Progenitor cell of endocrine pancreas (in vitro differentiated cells): ENCODE data around the gene SPSB4. TPM values are rescaled to one million over a fixed set of nuclear protein-coding genes. Genes with fewer than 3 reads are reported as not detected.

Source experiments
- DNase-seq: peaks from one replicate; pipeline ENCODE4 v3.0.0; 2021; ENCODE audit warnings: low spot score; ENCODE audit not compliant: unreplicated experiment
- H3K27ac Mint-ChIP-seq: 2 replicates; pipeline ENCODE4 v1.8.0; 2021; ENCODE audit warnings: mild to moderate bottlenecking, moderate library complexity, mixed read lengths
- H3K27me3 Mint-ChIP-seq: 2 replicates; pipeline ENCODE4 v1.8.0; 2021; ENCODE audit warnings: mixed read lengths
- H3K36me3 Mint-ChIP-seq: 2 replicates; pipeline ENCODE4 v1.8.0; 2022; ENCODE audit warnings: mixed read lengths; ENCODE audit not compliant: insufficient read depth
- H3K4me1 Mint-ChIP-seq: 2 replicates; pipeline ENCODE4 v1.8.0; 2021; ENCODE audit warnings: low read depth, mixed read lengths
- H3K4me3 Mint-ChIP-seq: 2 replicates; pipeline ENCODE4 v1.8.0; 2021; ENCODE audit warnings: low read depth, mild to moderate bottlenecking, moderate library complexity, mixed read lengths
- H3K9me3 Mint-ChIP-seq: 2 replicates; pipeline ENCODE4 v1.8.0; 2021; ENCODE audit warnings: low read depth, mixed read lengths
- CTCF ChIP-seq: fragments of 200-600 bp; sonication (generic); IDR thresholded peaks from one replicate; pipeline ENCODE4 v1.5.0; 2021; ENCODE audit warnings: antibody characterized with exemption, mild to moderate bottlenecking; ENCODE audit not compliant: unreplicated experiment
- total RNA-seq: library from RNA; stranded (reverse); gene quantifications from 2 replicates; pipeline ENCODE4 v1.2.1, GENCODE V29; 2021

SPSB4 gene
- total RNA-seq, 1 donor from 2014 or later = 9.5 TPM

DNA sequence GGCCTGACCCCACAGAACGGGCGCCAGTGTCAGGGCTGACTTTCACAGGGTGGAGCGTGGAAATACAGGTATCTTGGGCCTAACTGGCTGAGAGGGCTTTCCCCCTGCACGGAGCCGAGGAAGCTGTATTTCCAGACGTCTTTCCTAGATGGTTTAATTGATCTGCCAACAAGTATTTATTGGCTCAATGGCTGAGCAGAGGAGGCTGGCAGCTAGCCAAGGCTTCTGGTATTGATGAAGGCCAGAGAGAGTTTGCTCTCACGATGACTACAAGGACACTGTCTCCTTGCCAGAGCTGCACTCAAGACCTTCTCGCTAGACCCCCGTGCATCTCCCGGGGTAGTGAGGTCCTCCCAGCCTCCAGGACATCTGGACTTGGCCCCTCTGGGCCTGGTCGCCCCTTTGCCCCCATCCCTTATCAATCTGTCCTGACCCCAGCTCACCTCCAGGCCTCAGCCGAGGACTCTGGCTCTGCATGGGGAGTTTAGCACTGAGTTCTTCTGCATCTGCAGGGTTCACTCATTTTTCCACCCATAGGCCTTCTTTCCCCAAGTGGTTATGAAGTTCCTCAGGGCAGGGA is 20.6 kb downstream of the SPSB4 start:
- peaks cover 3% of the 10 kb centered on the region for H3K27me3 Mint-ChIP-seq
- peaks cover 13% of the 10 kb centered on the region for H3K4me1 Mint-ChIP-seq
- no peaks in the 10 kb centered on the region for H3K9me3 Mint-ChIP-seq
- peak overlapping the region; percentile 13 for H3K27ac Mint-ChIP-seq
- no peak overlapping the region for H3K4me3 Mint-ChIP-seq
- peaks cover 2% of the 10 kb centered on the region for H3K36me3 Mint-ChIP-seq
- no peak for TF ChIP-seq CTCF
- DNase-seq = no peak

GRCh38 chr3:141072950-141073349 is 21.8 kb downstream of the SPSB4 start:
- Mint-ChIP-seq H3K36me3 (no peaks in the 10 kb centered on the region), H3K27ac (no peak overlapping the region), H3K9me3 (no peaks in the 10 kb centered on the region), H3K27me3 (peaks cover 3% of the 10 kb centered on the region), H3K4me3 (no peak overlapping the region), H3K4me1 (peaks cover 23% of the 10 kb centered on the region)
- no peak for DNase-seq
- TF ChIP-seq CTCF = no peak

DNA sequence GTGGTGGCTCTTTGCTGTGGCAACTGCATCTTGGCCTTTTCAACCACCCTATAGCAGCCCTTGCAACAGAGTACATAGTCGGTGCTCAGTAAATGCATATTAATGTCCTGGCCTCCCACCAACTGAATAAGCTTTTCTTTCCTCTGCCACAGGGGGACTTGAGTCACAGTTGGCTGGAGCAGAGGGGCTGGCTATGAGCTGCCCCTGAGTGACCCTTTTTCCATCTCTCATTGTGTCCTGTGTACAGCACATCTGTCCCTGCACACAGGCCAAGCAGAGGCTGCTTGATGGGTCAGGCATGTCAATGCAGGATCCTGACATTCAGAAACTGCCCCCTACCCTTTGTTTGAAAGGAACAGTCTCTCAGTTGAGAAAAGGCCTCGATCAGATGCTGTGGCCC is 22.4 kb downstream of the SPSB4 start:
- H3K27ac Mint-ChIP-seq = no peak overlapping the region
- no peak for TF ChIP-seq CTCF
- DNase-seq = no peak
- no peak overlapping the region for H3K4me3 Mint-ChIP-seq
- H3K4me1 Mint-ChIP-seq = peaks cover 28% of the 10 kb centered on the region
- no peaks in the 10 kb centered on the region for H3K36me3 Mint-ChIP-seq
- peaks cover 3% of the 10 kb centered on the region for H3K27me3 Mint-ChIP-seq
- H3K9me3 Mint-ChIP-seq = no peaks in the 10 kb centered on the region

DNA sequence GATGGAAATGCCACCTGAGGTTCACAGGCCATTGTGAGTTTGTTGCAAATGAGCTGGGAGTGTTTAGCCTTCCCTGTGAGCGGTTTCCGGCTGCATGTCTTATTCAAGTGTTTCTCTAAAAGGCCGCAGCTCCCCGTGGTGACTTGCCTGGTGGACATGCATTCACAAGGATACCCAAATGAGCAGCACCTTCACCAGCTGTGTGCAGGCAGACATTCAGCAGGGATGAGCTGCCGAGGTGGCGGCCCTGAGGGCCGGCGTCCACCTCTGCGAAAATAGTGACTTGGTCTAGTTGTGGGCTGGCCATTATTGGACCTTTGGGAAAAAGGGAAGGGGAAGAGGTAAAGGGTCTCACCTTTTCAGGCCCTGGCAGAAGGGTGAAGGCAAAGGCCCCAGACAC is 23.4 kb downstream of the SPSB4 start:
- Mint-ChIP-seq H3K36me3 (no peaks in the 10 kb centered on the region), H3K4me3 (no peak overlapping the region), H3K27ac (no peak overlapping the region), H3K9me3 (no peaks in the 10 kb centered on the region), H3K27me3 (peaks cover 3% of the 10 kb centered on the region), H3K4me1 (peaks cover 30% of the 10 kb centered on the region)
- no peak for DNase-seq
- TF ChIP-seq CTCF = no peak

- no peaks in the 10 kb centered on the region for H3K9me3 Mint-ChIP-seq
Observed at GRCh38 chr3:141076036-141076773, 25.1 kb downstream of the SPSB4 start.

More at GRCh38 chr3:141076036-141076773, 25.1 kb downstream of the SPSB4 start:
- Mint-ChIP-seq H3K27me3 (peaks cover 3% of the 10 kb centered on the region), H3K4me3 (no peak overlapping the region), H3K27ac (peak overlapping the region; percentile 50), H3K4me1 (peaks cover 32% of the 10 kb centered on the region), H3K36me3 (no peaks in the 10 kb centered on the region)
- DNase-seq = no peak
- no peak for TF ChIP-seq CTCF
